GM19395 (cell line): ENCODE measurements around the gene ARPC5L.

Source experiments
- ATAC-seq: cut with Tn5 transposase; IDR thresholded peaks from one replicate; pipeline ENCODE4 v1.9.1; 2021; ENCODE audit warnings: mild to moderate bottlenecking, moderate library complexity; ENCODE audit not compliant: unreplicated experiment

Gene ARPC5L

DNA sequence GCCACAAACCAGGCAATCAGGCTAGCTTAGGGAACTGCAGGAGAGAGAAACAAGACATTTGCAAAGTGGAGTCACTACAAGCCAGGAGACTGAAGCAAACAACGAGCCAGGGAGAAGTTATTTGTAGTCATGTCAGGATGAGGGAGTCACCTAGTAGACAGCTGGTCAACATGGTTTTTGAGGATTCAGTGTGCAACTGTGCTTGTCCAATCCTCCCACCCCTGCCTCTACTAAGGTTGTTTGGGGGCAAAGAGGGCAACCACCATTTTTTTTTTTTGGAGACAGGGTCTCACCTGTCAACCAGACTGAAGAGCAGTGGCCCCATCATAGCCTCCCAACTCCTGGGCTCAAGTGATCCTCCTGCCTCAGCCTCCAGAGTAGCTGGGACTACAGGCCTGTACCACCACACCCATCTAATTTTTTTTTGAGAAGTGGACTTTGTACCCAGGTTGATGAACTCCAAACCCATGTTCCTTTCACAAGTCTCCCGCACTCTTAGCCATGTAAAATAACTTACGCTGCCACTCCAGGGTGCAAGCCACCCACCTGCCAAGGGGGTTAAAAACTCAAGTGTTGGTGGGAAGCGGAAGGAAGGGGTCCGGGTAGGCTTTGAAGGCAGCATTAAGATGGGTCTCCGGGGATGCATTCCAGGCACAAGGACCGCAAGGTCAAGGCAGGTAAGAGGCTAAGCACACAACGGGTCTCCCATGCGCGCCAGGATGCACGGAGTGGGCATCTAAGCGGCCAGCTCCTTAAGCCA lies 1.2 kb upstream of the ARPC5L start:
- ATAC-seq, result no peak

DNA sequence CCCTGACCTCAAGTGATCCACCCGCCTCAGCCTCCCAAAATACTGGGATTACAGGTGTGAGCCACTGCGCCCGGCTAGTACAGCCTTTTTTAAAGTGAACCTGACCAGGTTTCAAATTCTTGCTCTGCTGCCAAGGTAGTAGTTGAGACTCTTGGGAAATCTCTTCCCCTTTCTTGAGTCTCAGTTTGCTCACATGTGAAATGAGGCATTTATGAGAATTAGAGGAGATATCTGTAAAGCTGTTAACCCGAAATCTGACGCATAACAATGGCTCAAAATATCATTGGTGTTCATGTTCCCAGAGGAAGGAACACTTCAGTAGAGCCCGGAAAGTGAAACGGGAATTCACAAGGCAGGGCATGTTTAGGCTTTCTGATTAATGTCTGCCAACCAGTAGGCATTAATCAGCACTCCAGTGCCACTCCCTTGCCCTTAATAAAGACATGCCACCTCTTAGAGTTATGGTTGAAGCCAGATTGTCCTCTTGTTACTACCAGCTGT lies 1.5 kb downstream of the ARPC5L start:
- ATAC-seq, result no peak

DNA sequence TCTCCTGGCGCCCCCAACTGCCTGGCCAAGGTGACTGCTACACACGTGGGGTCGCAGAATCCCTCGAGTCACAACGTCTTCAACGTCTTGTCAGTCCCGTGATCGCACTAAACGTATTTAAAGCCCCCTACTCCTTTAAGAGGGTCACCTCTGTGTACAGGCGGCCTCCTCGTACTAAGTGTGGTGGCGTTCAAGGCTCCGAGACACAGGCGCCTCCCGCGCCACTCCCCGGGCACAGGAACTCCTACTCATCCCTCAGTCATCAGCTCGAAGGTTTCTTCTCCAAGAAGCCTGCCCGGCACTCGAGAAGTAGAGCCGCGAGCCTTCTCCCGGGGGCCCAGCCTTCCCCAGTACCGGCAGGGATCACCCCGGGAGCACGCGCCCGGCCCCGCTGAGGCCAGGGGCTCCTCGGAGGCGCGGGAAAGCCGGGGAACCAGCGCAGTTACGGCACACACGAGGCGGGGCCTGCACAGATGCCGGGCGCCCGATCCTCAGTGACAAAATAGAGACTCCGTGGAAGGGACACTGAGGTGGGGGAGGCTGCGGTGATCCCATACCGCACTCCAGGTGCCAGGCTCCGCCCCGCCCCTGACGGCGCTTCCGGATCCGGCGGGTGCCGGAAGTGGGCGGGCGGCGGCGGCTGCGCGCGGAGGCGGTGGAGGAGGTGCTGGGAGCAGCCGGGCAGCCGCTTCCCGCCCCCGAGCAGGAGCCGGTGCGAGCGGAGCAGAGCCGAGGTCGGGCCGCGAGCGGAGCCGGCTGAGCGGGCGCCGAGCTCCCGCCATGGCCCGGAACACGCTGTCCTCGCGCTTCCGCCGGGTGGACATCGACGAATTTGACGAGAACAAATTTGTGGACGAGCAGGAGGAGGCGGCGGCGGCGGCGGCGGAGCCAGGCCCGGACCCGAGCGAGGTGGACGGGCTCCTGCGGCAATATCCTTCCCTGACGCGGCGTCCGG lies 6.9 kb downstream of the ARPC5L start:
- ATAC-seq, result peak; percentile 52

DNA sequence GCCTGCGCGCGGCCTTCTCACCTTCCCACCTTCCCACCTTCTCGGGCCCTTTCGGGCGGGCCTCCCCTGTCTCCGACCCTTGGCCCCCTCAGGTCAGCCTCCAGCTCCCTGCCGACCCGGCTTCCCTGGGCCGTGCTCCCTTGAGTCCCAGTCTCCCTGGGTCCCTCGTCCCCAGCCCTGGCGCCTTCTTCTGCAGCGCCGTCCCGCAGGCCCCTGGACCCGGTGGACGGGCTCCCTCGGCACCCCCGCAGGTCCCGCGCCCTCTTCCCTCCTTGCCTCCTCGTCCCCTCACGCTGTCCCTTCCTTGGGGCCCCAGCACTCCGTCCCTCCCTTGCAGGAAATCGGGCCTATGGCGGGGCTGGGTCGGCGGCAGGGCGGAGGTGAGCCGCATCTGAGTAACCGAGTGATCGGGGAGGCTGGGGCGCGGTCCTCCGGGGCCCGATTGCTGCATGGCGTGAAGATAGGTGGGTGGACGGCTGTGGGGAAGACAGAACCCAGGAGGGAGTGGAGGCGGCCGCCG lies 7.6 kb downstream of the ARPC5L start:
- ATAC-seq, result peak; percentile 9

DNA sequence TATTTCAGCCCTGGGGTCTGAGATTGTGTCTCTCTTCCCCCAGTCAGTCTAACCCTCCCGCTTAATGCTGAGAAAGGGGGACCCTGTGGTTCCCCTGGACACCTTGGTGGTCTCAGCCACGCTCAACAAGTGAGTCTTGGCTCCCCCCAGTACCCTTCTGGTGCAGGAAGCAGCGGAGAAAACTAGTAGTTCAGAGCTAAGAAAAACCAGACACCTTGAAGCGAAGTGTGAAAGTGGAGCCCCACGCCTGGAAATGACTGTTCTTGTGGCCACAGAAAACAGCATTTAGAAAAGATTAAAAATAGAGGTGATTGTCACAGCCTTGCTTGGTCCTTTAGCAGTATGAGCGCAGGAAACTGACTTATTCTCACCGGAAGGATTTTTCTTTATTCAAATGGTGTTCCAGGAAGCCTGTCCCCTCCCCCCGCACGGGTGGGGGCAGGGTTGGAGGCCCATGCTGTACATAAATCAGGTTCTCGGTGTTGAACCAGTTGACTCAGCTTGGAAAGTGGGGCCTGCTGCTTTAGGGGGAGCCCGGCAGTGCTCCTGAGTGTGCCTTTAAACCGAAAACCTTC lies 8.1 kb downstream of the ARPC5L start:
- peak; percentile 53 for ATAC-seq

DNA sequence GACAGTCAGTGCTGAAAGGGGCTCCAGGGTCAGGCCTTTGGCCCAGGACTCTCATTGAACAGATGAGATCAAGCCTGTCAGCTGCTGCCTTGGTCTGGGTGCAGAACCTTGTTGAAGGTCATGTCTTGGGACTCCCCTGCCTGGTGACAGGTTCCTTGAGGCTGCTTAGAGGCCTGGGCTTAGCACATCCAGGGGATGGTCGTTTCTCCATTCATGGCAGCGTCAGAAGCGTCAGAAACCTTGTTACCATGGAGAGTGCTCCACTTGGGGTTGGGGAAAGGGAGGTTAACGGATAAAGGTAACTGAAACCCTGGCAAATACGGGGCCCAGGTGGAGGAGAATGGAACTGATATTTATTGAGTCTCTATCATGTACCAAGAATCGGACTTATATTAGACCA lies 8.8 kb downstream of the ARPC5L start:
- ATAC-seq, result no peak

DNA sequence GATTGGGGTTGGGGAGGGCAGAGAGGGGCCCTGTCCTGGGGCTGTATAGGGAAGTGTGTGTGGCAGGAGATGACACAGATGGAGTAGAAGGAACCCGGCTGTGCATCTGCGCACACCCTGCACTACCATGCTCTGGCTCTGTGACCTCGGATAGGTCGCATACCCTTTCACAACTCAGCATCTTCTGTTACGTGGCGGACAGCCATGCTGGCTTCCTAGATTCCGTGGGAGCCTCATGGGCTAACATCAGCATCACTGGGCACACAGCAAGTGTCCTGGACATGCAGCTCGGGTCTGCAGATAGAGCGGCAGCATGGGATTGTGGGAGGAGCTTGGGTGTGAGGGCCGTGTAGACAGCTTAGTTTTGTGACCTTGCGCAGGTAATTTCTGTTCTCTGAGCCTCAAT lies 9.2 kb downstream of the ARPC5L start:
- ATAC-seq, result no peak

DNA sequence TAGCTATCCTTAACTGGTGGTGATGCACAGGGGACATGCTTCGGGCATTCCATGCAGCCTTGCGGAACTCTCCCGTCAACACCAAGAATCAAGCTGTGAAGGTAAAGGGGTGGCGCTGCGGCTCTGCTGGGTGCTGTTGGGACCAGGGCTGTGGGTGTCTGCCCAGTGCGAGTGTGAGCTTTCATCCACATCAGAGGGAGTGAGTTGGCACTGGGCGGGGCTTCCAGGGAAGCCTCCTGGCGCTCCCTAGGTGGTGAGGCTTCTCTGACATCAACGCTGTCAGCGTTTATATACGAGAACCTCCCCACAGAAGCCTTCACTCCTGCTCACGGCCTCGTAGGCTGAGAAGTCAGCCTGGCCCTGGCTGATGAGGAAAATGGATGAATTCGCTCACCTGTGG lies 11.7 kb downstream of the ARPC5L start:
- no peak for ATAC-seq

DNA sequence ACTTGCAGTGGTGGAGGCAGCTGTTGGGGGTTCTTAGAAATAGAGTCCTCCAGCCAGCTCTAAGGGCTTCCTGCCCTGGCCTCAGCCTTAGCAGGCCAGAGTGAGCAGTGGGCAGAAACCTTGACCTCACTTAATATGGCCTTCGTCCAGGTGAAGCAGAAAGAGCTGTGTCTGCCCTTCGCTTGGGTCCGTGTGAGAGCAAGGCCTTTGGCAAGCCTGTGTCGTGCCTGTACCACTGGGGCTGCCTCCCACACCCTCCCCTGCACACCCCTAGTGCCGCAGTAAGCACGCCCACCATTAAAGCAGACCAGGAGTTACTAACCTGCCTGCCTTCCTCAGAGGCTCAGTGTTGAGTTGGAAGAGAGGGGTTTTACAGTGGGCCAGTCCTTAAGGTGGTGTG lies 13.6 kb downstream of the ARPC5L start:
- no peak for ATAC-seq

DNA sequence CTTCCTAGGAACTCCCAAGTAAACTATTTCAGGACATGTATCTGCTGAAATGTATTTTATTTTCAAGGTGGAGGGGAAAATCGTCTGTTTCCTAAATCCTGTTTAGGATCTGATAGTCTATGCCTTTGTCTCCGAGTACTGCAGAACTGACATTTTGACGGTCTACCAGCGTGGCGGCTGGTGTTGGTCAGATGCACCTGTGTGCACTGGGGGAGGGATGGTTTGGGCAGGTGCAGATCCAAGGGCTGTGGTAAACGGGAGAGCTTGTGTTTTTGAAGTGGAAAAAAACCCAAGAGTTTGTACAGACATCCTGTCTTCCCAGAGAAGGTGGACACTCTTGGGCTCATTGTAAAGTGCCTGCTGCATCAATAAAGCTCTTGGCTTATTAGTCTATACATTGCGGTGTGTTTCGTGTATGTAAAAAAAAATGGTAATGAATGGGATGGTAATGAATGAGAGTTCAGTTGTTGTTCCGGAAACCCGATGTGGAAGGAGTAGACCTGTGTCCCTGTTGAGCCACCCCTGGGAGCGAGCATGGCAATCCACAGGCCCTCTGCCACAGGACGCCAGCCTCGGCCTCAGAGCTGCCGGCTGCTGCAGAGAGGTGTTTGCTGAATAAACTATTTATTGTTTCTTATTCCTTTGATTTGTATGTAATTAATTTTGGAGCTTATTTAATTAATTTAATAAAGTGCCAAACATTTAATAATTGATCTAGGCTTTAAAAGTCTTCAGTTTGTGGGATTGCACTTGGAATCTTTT lies 15.3 kb downstream of the ARPC5L start:
- no peak for ATAC-seq

DNA sequence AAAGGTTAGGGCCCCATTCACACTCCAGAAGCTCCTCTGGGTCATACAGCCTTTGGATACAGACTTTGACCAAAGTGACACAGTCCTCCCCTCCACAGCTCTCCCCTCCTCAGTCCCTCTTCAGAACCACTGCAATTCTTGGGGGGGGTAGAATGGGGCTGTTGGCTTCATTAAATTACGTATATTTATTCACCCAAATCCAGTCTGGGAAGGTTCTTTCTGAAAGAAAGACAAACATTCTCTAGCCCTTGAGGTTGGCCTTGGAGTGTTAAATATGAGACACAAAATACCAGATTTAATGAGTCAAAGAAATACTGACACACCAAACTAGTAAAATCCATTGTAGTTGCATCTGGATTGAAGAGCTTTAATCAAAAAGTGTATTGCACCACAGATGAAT lies 16.1 kb downstream of the ARPC5L start:
- no peak for ATAC-seq

DNA sequence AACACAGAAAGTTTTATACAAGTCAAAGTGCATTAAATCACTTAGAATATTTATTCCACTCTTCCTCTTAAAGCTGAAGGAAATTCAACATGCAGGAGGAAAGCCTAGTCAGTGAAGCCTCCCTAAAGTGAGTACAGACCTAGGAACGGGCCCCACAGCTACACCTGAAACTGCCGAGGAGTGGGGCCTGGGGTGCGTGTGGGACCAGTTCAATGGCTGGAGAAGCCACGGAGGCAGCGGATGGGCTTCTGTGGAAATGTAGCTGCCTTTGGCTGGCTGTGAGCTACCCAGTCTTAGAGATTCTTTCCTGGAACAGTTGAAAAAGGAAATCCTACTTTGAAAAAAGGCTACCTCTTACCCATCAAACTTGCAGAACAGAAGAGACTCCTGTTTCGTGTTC lies 16.6 kb downstream of the ARPC5L start:
- no peak for ATAC-seq

DNA sequence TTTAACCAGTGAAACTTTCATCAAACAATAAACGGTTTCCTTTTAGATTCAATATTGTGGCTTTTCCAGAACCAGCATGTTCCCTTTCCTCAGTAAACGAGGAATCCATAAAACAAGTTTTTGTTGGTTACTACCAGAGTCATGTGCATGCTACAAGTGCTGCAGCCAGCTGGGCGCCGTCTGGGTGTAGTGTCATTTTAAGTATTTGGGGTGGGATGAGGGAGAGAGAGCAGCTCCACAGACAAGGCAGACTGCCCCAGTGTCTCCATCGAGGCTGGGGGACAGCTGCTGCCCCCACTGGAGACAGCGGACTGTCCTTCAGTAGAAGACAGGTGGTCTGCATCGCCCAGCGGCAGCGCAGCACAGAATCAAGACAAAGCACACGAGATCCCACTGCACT lies 17.3 kb downstream of the ARPC5L start:
- ATAC-seq, result no peak

DNA sequence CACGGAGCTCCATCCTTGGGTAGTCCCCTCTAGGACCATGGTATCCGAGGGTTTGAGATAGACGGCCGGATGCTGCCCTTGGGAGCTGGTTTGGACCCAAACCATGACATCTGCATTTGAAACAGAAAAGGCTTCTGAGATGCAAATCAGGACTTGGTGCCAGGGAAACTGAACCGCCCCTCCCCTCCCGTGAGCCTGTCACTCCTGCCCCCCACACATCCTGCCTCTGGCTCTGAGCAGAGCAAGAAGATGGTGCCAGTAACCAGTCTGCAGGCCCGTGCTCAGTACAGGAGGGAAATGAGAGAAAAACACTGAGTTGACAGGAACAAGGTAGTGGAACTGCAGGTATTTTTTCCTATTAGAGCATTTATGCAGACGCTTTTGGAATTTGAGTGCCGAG lies 18.6 kb downstream of the ARPC5L start:
- ATAC-seq, result no peak

DNA sequence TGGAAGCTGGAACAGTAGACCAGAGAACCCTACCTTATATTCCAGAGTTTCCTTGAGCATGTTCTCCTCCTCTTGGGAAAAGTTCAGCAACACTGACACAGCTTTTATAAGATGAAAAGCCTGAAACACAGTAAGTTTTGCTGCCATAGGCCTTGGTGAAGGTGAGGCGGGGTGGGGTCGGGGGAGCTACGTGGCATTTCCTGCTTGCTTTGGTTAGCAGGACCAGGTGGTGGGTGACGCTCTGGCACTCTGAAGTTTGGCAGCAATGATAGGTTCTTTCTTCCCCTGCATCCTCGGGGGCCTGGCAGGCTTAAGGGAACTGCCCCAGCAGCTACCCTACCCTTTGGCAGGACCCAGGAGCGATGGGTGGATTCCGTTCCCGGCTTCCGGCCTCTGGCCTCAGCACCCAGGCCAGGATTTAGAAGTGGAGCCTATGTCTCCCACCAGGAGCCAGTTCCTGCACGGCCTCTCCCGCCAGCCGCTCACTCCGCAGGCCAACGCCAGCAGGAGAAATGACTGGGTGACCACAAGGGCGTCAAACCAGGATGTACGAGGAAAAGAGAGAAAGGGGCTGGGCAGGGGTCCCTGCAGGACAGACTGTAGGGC lies 19.3 kb downstream of the ARPC5L start:
- no peak for ATAC-seq

DNA sequence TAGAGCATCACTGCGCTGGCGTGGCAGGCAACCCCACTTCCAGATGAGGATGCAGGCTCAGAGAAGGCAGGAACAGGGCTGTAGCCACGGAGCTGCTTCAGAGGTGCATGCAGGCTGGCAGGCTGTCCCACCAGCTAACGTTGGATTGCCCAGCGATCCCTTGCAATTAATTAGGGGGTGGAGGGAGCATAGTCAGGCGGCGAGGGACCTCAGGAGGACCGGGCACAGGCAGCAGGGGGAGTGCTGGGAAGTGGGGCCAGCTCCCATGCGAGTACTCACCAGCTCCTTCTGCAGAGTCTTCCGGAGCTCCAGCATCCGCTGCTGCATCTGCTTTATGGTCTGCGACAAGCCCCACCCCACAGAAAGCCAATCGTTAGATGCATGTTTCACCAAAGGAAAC lies 20.3 kb downstream of the ARPC5L start:
- ATAC-seq, result no peak

DNA sequence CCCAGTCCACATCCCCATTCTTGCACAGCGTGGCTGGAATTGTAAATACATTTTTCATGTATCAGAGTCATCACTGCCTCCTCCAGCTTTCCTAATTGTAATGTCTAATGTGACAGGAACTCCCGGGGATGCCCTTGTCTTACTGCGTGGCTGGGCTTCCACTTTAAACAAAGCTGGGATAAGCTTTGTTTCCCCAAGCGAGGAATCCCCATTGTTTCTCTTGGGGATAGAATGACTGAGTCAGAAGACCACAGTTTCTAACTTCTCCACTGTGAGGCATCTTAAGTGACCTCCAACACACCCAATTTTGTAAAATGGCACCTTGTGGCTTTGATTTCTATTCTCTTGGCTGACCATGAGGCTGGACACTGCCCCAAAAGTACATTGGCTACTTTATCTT lies 22.4 kb downstream of the ARPC5L start:
- ATAC-seq, result no peak

DNA sequence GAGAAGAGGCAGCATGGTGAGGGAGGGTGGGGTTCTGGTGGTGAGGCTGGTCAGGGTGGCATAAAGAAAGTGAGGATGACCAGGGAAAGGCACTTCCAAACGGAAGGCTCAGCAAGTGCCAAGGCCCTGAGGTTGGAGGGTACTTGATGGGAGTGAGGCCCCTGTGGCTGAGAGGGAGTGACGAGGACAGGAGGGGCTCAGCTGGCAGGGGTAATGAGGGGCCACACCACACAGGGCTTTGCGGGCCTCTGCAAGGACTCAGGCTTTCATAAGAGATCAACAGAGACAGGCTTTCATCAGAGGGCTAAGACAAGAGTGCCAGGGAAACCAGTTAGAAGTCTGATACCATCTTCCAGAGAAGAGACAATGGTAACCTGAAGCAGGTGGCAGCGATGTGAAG lies 23.6 kb downstream of the ARPC5L start:
- no peak for ATAC-seq

DNA sequence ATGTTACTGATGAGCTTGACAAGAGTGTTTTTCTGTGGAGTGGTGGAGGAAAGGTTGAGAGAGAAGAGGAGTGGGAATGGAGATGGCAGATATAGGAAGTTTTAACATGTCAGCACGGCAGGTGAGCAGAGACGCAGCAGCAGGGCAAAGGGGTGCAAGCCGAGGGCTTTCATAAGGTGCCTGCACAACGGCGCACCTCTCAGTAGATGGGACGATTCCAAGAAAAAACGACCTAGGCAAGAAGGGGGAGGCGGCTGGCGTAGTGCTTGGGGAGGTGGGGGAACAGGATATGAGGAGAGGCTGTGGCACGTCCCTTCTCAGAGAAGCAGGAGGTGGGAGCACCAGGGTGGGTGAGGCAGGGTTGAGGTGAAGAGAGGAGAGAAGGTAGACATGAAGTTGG lies 24.5 kb downstream of the ARPC5L start:
- no peak for ATAC-seq

DNA sequence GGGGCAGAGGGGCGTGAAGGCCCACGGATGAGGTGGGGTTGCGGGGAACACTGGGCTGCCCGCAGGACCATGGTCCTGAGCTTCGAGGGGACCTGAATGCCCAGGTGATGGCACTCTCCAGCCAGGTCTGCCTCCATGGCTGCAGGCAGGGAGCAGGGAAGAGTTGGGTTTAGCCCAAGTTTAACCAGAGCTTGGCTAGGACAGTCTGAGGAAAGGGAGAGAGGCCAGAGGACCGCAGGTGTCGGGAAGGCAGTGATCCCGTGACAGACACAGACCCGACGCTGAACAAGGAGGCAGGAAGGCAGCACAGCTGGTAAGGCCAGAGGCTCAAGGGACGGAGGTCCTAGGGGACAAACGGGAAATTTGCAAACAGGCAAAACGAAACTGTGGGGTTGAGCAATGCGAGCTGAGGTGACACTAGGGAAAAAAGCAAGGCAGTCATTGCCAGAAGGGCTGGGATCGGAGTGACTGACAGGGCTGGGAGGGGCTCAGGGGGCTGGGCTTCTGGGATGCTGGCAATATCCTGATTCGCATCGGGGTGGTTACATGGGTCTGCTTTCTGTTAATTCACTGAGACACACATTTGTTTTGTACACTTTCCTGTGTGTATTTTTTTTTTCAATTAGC lies 25.0 kb downstream of the ARPC5L start:
- no peak for ATAC-seq
